ENCODE data around the gene VPS13D. TPM values are rescaled to one million over a fixed set of nuclear protein-coding genes. Genes with fewer than 3 reads are reported as not detected.

Gene VPS13D
- total RNA-seq, 1 experiment from 2014 or later, result 20.2 TPM

GRCh38 chr1:12206792-12207424, 22.9 kb upstream of the VPS13D start:
- peak overlapping the region; percentile 32; the same call in 1 of the 2 replicates for H3K14ac ChIP-seq (ENCODE audit: insufficient read depth, low read length)
- H3K23ac ChIP-seq (ENCODE audit: insufficient read length, low read depth, low read length), result no peak overlapping the region
- H4K91ac ChIP-seq (ENCODE audit: insufficient read length, low read depth, low read length), result no peak overlapping the region
- H4K8ac ChIP-seq (replicated peaks; ENCODE audit: insufficient read length, low read depth, low read length), result no peak overlapping the region
- no peaks in the 10 kb centered on the region; a peak in 1 of 5 replicates for H3K9me3 Mint-ChIP-seq
- H3K27ac ChIP-seq (ENCODE audit: insufficient read length, low read depth, low read length), result no peak overlapping the region
- no peaks in the 10 kb centered on the region for H3K79me1 ChIP-seq (ENCODE audit: insufficient read depth, low read depth, low read length, poor library complexity, severe bottlenecking)
- H2AK5ac ChIP-seq (ENCODE audit: insufficient read length, low read length), result no peak overlapping the region
- no peak overlapping the region for H3K27ac Mint-ChIP-seq
- H3K56ac ChIP-seq (ENCODE audit: insufficient read length, low read depth, low read length), result no peak overlapping the region
- no peak for DNase-seq
- no CpG with 5 or more reads among the region's 17 CpGs for WGBS (ENCODE audit: extremely low coverage, insufficient read length, low lambda C conversion rate)
- no peaks in the 10 kb centered on the region for H4K20me1 ChIP-seq (ENCODE audit: control insufficient read depth, insufficient read depth, insufficient read length)
- peaks cover 27 to 28% of the 10 kb centered on the region in 2 experiments for H3K4me1 Mint-ChIP-seq
- no peaks in the 10 kb centered on the region for H3K36me3 Mint-ChIP-seq (ENCODE audit: insufficient read depth in 1 of 3, low read depth in 3 of 3)
- H3K79me2 ChIP-seq (ENCODE audit: insufficient read depth, low read length), result no peaks in the 10 kb centered on the region
- no peaks in the 10 kb centered on the region; the same call in 1 of the 2 replicates for H3K4me1 ChIP-seq (ENCODE audit: insufficient read depth, low read length)
- H3T11ph ChIP-seq (ENCODE audit: low read length), result no peak overlapping the region
- H3K4me3 Mint-ChIP-seq, result no peak overlapping the region
- no peak overlapping the region for H3K9ac ChIP-seq (ENCODE audit: extremely low read depth, insufficient read length, low read length)
- no peaks in the 10 kb centered on the region for H3K9me3 ChIP-seq (ENCODE audit: control insufficient read depth, low read depth, low read length)
- no peak overlapping the region for H2AFZ ChIP-seq (ENCODE audit: low read length)
- H3K27me3 ChIP-seq (ENCODE audit: insufficient read depth, low read length), result no peaks in the 10 kb centered on the region
- no peak overlapping the region for H3K4me2 ChIP-seq (ENCODE audit: insufficient read depth, insufficient read length, low read length)
- H2BK15ac ChIP-seq (ENCODE audit: low read depth, low read length), result no peak overlapping the region
- H3K23me2 ChIP-seq (ENCODE audit: insufficient read length, low read depth, low read length, poor library complexity, severe bottlenecking), result no peaks in the 10 kb centered on the region
- H3K27me3 Mint-ChIP-seq (ENCODE audit: low read depth), result no peaks in the 10 kb centered on the region
- H2BK120ac ChIP-seq (ENCODE audit: low read depth, low read length, poor library complexity, severe bottlenecking), result no peak overlapping the region
- TF ChIP-seq CTCF (conservative IDR thresholded peaks at IDR 0.05), result no peak
- H2BK20ac ChIP-seq (ENCODE audit: low read depth, low read length, poor library complexity, severe bottlenecking), result no peak overlapping the region
- no peak overlapping the region for H3K18ac ChIP-seq (ENCODE audit: insufficient read length, low read depth, low read length)
- no peak overlapping the region for H4K5ac ChIP-seq (ENCODE audit: insufficient read length, low read depth, low read length)
- H2BK12ac ChIP-seq (ENCODE audit: insufficient read length, low read depth, low read length), result no peak overlapping the region
- H2BK5ac ChIP-seq (ENCODE audit: insufficient read length, low read length), result no peak overlapping the region
- H3K4ac ChIP-seq (ENCODE audit: low read depth, low read length), result no peak overlapping the region

Measured in H9 (cell line).